ENCODE results near the gene PPP1R14C.

The PPP1R14C gene

GRCh38 chr6:150293423-150294173, 150.8 kb downstream of the PPP1R14C start:
- no peak for DNase-seq (ENCODE audit: low read depth in 2 of 2)

DNA sequence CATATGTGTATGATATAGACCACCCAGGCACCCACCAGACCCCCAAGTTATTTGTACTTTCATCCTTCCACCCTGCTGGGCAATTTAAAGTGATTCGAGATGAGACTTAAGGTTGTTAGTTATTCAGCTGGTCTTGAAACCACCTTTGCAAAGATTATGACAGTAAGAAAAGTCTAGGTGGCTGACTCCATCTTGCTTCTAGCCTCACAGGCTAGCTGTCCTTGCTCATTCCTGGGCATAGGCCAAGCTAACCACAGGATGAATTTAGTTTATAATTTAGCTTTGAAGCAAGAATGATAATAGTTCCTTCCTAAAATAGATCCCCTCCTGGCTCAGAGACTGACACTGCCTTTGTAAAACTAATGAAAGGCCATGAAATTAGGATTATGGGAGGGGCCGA, 154.0 kb downstream of the PPP1R14C start:
- DNase-seq (ENCODE audit: low read depth in 2 of 2): no peak

- no peak for DNase-seq (ENCODE audit: low read depth in 2 of 2)
These were observed 154.6 kb downstream of the PPP1R14C start for GRCh38 chr6:150297327-150298029.

DNA sequence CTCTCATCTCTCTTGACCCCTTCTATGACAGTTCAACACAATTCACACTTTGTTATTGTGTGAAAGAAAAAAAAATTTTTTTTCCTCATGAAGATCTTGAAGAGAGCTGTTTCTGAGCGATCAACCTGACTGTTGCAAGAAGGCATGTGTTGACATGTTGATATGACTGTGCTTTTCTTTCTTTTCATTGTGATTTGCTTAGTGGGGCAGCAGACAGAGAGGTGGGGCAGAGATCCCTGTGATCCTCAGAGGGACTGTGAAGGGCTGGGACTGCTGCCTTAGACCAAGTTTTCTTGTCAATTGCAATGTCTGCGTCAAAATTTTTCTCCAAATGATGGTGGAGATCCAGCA, 155.2 kb downstream of the PPP1R14C start:
- DNase-seq (ENCODE audit: low read depth in 2 of 2): no peak

DNA sequence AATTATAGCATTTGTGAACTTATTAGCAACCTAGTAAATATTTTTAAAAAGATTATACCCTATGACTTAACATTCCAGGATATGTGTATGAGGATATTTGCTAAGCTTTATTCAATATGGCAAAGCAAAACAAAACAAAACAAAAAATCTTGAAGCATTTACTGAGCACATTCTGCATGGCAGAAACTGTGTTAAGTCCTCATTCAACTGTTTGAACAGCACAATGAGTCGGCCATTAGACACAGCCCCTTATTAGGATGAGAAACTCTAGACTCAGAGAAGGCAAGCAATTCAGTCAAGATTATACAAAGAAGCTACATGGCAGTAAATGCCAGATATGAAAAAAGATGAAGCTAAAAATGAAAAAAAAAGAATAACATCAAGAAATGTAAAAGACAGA, 155.8 kb downstream of the PPP1R14C start:
- no peak for DNase-seq (ENCODE audit: low read depth in 2 of 2)

Data from fibroblast of skin of left biceps (primary cell).